GM18868 (cell line): ENCODE results near the gene R3HDM4.
"Not testable (repeated sequence)": the region's sequence is repeated elsewhere in the genome, so short reads cannot be mapped to it uniquely, and the experiment has no call there.

Experiments
- ATAC-seq: cut with Tn5 transposase; IDR thresholded peaks from one replicate; pipeline ENCODE4 v1.9.1; 2021; ENCODE audit warnings: mild to moderate bottlenecking, moderate library complexity; ENCODE audit not compliant: unreplicated experiment

The R3HDM4 gene

GRCh38 chr19:861756-862580 lies 51.1 kb downstream of the R3HDM4 start:
- ATAC-seq, result no peak

GRCh38 chr19:861141-861755 lies 51.8 kb downstream of the R3HDM4 start:
- no peak for ATAC-seq

GRCh38 chr19:858868-859843 lies 53.9 kb downstream of the R3HDM4 start, which contains the start of gene CFD:
Gene CFD (plus strand): TSS chr19:859664. CDS start chr19:859690, 26 bp downstream.
- ATAC-seq, result no peak

- no peak for ATAC-seq
Observed at GRCh38 chr19:858284-858683, 54.7 kb downstream of the R3HDM4 start.

GRCh38 chr19:855566-856120 lies 57.4 kb downstream of the R3HDM4 start:
- ATAC-seq, result no peak

- no peak for ATAC-seq
Observed at GRCh38 chr19:855142-855541, 57.9 kb downstream of the R3HDM4 start.

GRCh38 chr19:854549-854948 lies 58.5 kb downstream of the R3HDM4 start:
- no peak for ATAC-seq

- ATAC-seq, result not testable (repeated sequence)
Observed at GRCh38 chr19:853614-854220, 59.3 kb downstream of the R3HDM4 start.

GRCh38 chr19:853014-853585 lies 59.9 kb downstream of the R3HDM4 start:
- ATAC-seq, result no peak

- no peak for ATAC-seq
Observed at GRCh38 chr19:852136-853013, 60.6 kb downstream of the R3HDM4 start, which contains the start of gene ELANE. Gene ELANE (plus strand): TSS chr19:852303. CDS start chr19:852329, 26 bp downstream.

- no peak for ATAC-seq
Observed at GRCh38 chr19:850979-851335, 62.1 kb downstream of the R3HDM4 start.

GRCh38 chr19:850221-850978 lies 62.6 kb downstream of the R3HDM4 start:
- ATAC-seq, result no peak

GRCh38 chr19:849195-849594 lies 63.8 kb downstream of the R3HDM4 start:
- not testable (repeated sequence) for ATAC-seq

- ATAC-seq, result no peak
Observed at GRCh38 chr19:848386-848921, 64.6 kb downstream of the R3HDM4 start.
